C1 segment of cervical spinal cord (tissue), 14 donors: ENCODE results near the gene FCN2.

Source experiments
- DNase-seq, 14 donors: peaks; one replicate each; lab custom pipeline; 2025; lab: John Stamatoyannopoulos, UW

FCN2 gene

DNA sequence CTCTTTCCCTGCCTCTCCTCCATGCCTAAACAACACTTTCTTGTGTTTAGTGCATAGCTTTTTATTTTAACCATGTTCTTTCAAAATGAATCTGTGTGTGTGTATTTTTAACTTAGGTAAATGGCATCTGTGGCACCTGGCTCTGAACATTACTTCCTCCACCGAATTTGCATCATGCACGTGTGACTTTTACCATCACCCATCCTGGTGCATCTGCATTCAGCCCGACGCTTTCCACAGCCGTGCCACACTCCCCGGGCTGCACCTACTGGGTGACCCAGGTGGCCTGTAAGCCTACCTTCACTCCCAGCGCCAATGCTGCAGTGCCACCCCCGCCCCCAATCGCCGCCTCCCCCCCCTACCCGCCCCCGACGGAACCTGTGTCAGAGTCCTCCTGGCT, 49.8 kb downstream of the FCN2 start:
- no peak for DNase-seq

DNA sequence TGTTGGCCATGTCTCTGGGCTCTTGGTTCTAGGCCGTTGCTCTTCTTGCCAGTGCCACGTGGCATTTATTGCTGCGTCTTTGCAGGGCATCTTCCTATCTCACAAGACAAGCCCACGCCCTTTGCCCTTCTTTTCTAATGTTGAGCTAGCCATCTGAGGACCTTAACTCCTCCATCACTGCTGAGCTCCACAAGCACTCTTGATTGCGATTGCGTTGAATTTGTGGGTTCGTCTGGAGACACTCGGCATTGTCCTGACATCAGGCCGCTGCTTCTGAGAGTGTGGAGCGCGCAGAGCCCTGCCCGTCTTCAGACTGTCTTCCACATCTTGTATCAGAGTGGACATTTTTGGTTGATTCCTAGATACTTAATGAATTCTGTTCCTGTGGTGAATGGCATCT, 51.6 kb downstream of the FCN2 start:
- no peak for DNase-seq

DNA sequence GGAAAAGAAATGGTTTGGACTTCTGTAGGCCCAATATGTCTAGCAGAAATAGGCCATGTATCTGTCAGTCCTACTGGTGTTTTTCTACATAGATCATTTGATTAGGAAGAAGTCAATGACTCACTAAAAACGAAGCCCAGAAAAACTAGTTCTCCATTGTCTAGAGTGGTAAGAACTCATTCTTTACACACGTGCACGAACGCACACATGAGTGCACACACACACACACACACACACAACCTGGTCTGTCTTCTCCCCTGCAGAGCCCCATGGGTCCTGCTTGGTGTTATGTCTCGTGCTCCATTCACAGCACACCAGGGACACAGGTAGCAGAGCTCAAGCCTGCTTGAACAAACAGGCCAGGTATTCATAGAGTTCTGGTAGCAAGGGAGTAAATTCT, 52.0 kb downstream of the FCN2 start:
- DNase-seq, result no peak

- DNase-seq, result no peak
Measured at GRCh38 chr9:134933076-134933659, 52.6 kb downstream of the FCN2 start.

DNA sequence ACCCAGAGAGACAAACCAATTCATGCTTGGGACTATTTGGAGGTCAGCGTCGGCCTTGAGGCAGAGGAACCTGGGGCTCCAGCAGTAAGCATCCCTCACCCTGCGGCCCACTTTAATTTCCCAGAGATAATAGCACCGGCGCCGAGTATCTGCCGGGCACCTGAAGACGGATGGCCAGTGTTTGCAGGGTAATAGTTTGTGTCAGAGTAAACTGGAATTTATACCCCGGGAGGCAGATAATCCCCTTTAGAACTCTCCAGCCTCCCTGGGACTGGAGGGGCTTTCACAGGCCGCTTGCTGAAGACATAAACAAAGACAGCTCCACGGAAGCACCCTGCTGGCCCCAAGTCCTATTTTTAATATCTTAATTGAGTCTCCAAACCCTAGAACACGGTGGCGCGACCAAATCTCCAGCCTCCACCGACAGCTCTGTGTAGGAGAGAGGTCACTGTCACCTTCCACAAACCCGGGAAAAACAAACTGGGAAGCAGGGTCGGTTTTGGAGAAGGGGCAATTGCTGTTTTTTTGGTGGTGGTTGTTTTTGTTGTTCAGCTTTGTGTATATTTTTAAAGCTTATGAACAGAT, 54.5 kb downstream of the FCN2 start:
- no peak for DNase-seq

DNA sequence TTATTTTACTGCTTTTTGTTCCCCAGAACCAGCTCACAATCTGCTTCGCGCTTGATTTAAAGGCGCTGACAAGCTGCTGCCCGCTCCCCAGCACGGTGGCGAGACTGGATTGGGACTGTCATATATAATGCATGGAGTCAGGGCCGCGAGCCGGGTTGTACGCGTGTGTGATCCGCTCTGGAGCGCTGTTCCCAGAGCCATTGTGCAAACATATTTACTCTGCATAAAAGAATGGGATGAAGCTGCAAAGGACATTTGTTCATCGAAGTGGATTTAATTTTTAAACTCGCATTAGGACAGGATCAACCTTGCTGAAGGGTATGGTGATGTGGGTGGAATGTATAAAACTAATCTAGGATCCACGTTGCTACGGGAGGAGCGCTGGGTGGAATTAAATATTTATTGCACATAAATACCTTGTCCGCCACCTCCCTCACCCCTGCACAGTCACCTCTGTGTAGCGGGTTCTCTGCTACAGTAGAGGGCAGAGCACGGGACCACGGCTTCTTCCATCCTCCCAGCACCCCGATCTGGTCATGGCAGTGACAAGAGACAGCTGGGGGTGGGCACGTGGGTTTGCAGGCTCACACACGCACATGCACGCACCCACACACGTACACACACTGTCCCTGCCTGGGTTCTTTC, 55.2 kb downstream of the FCN2 start:
- DNase-seq, result no peak

GRCh38 chr9:134936346-134937163, 55.9 kb downstream of the FCN2 start:
- no peak for DNase-seq
